ENCODE data around the gene UBAC1.

UBAC1 gene

DNA sequence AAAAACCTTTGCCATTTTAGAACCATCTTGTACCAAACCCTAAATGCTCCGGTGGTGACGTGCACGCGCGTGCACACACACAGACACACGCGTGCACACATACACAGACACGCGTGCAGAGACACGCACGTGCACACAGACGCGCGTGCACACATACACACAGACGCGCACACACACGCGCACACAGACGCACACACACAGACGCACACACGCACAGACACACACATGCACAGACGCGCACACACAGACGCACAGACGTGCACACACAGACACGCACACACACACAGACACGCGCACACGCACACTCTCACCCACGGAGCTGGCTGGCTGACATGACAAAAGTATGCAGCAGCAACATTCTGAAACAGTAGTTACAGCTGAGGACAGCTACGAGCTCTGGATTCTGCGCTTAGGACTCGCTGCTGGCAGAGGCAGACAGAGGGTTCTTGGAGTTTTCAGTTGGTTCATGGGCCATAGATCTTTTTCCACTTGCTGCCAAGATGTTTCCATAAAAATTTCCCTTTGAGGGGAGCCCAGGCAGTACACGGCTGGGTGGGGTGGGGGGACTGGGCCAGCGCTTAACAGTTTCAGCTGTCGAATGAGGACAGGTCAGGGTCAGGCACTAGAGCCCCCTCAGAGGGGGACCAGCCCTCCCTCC is 46.2 kb upstream of the UBAC1 start:
- TF ChIP-seq SIN3A (IDR thresholded peaks at IDR 0.05; ENCODE audit: borderline replicate concordance, insufficient read depth, low read length) (no peak), POLR2AphosphoS5 (IDR thresholded peaks at IDR 0.05; ENCODE audit: low read depth, low read length) (no peak), TAF1 (IDR thresholded peaks at IDR 0.05; ENCODE audit: borderline replicate concordance, insufficient read depth, low read length) (no peak), FOXP2 (optimal IDR thresholded peaks at IDR 0.05; ENCODE audit: borderline replicate concordance, extremely low read depth, extremely low read length, insufficient read depth) (no peak)
- TF ChIP-seq, protein P1, sequence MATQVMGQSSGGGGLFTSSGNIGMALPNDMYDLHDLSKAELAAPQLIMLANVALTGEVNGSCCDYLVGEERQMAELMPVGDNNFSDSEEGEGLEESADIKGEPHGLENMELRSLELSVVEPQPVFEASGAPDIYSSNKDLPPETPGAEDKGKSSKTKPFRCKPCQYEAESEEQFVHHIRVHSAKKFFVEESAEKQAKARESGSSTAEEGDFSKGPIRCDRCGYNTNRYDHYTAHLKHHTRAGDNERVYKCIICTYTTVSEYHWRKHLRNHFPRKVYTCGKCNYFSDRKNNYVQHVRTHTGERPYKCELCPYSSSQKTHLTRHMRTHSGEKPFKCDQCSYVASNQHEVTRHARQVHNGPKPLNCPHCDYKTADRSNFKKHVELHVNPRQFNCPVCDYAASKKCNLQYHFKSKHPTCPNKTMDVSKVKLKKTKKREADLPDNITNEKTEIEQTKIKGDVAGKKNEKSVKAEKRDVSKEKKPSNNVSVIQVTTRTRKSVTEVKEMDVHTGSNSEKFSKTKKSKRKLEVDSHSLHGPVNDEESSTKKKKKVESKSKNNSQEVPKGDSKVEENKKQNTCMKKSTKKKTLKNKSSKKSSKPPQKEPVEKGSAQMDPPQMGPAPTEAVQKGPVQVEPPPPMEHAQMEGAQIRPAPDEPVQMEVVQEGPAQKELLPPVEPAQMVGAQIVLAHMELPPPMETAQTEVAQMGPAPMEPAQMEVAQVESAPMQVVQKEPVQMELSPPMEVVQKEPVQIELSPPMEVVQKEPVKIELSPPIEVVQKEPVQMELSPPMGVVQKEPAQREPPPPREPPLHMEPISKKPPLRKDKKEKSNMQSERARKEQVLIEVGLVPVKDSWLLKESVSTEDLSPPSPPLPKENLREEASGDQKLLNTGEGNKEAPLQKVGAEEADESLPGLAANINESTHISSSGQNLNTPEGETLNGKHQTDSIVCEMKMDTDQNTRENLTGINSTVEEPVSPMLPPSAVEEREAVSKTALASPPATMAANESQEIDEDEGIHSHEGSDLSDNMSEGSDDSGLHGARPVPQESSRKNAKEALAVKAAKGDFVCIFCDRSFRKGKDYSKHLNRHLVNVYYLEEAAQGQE (IDR thresholded peaks at IDR 0.05; ENCODE audit: insufficient read depth in 1 of 2, low read depth in 2 of 2, low read length in 2 of 2) = no peak

DNA sequence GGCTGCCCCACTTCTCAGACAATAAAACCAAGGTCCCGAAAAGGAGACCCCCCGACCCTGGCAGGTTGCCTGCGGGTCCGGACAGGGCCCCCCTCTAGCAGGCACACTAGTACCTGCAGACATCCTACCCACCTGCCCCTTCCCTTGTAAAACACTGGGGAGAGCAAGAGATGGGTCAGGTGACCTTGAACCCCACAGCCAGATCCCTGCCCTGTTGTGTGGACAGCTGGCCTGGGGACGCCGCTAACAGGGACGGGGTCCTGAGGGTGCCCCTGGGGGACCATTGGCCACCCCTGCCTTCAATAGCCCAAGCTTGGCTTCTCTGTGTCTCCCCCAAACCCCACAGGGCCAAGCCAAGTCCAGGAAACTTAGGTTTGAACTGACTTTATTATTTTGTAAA is 45.0 kb upstream of the UBAC1 start:
- TF ChIP-seq TAF1 (IDR thresholded peaks at IDR 0.05; ENCODE audit: borderline replicate concordance, insufficient read depth, low read length) (no peak), SIN3A (IDR thresholded peaks at IDR 0.05; ENCODE audit: borderline replicate concordance, insufficient read depth, low read length) (no peak), POLR2AphosphoS5 (IDR thresholded peaks at IDR 0.05; ENCODE audit: low read depth, low read length) (no peak), FOXP2 (optimal IDR thresholded peaks at IDR 0.05; ENCODE audit: borderline replicate concordance, extremely low read depth, extremely low read length, insufficient read depth) (no peak)
- TF ChIP-seq, protein P1 (IDR thresholded peaks at IDR 0.05; ENCODE audit: insufficient read depth in 1 of 2, low read depth in 2 of 2, low read length in 2 of 2) = no peak

DNA sequence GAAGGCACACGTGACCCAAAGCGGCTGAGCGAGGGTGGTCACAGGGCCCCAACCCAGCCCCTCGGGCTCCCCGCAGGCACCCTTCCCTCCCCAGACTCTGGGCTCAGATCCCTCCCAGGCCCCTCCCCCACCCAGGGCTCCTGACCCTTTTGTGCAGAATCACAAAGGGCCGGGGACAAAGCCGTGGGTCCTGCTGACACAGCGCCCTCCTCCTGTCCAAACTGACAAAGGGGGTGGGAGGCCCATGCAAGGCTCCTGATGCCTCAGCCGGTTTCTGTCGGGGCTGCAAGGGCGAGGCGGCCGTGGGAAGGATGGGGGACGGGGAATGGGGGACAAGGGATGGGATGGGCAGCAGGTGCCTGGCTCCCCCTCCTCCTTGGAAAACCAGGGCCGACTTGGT is 43.5 kb upstream of the UBAC1 start:
- TF ChIP-seq FOXP2 (optimal IDR thresholded peaks at IDR 0.05; ENCODE audit: borderline replicate concordance, extremely low read depth, extremely low read length, insufficient read depth) (no peak), SIN3A (IDR thresholded peaks at IDR 0.05; ENCODE audit: borderline replicate concordance, insufficient read depth, low read length) (no peak), POLR2AphosphoS5 (IDR thresholded peaks at IDR 0.05; ENCODE audit: low read depth, low read length) (no peak), TAF1 (IDR thresholded peaks at IDR 0.05; ENCODE audit: borderline replicate concordance, insufficient read depth, low read length) (no peak)
- TF ChIP-seq, protein P1 (IDR thresholded peaks at IDR 0.05; ENCODE audit: insufficient read depth in 1 of 2, low read depth in 2 of 2, low read length in 2 of 2) = no peak

DNA sequence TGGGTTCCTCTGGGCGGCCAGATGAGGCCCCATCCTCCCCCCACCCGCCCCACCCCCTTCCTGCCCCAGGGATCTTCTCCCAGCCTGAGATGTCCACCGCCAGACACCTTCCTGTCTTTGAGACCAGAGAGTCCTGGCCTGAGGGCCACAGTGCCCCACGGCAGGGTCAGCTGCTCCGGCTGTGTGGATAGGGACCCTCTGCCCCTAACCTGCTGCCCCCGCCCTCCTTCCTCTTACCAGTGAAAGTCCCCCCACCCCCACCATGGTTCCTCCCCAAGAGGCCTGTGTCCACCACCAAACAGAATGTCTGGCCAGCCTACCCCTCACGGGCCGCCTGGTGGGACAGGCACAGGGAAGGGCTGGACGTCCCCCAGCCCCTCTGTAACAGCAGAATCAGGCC is 43.0 kb upstream of the UBAC1 start:
- TF ChIP-seq SIN3A (IDR thresholded peaks at IDR 0.05; ENCODE audit: borderline replicate concordance, insufficient read depth, low read length) (no peak), POLR2AphosphoS5 (IDR thresholded peaks at IDR 0.05; ENCODE audit: low read depth, low read length) (no peak), TAF1 (IDR thresholded peaks at IDR 0.05; ENCODE audit: borderline replicate concordance, insufficient read depth, low read length) (no peak), FOXP2 (optimal IDR thresholded peaks at IDR 0.05; ENCODE audit: borderline replicate concordance, extremely low read depth, extremely low read length, insufficient read depth) (no peak)
- TF ChIP-seq, protein P1 (IDR thresholded peaks at IDR 0.05; ENCODE audit: insufficient read depth in 1 of 2, low read depth in 2 of 2, low read length in 2 of 2) = no peak

Measured in PFSK-1 (cell line).